Measurements from ENCODE around the gene CDKN2AIPNL. TPM values are rescaled to one million over a fixed set of nuclear protein-coding genes. Genes with fewer than 3 reads are reported as not detected.

Gene CDKN2AIPNL
- total and polyA plus RNA-seq, 2 donors (not counting 3 experiments of a cell fraction or from before 2014, with no cell fraction given) = 22.2 to 36.5 TPM

- ChIA-PET CTCF (interaction anchor here (1.3 kb wide), 1 partner anchor 139 kb away, joined by 3 read pairs; no protein-coding TSS in a partner anchor), POLR2A (no interaction called here)
- Histone ChIP-seq H3K27ac (ENCODE audit: insufficient read depth, low read depth, low read length) (no peak overlapping the region), H3K9ac (replicated peaks; ENCODE audit: extremely low read depth, insufficient read depth, low read length) (no peak overlapping the region), H3K36me3 (ENCODE audit: control insufficient read depth in 2 of 2, extremely low read depth in 1 of 2, insufficient read depth in 2 of 2, low read length in 2 of 2) (no peaks in the 10 kb centered on the region), H3K4me3 (replicated peaks in 1 of 3; ENCODE audit: insufficient read depth in 1 of 3, low read depth in 1 of 3, low read length in 3 of 3) (no peak overlapping the region), H3K9me3 (replicated peaks; ENCODE audit: control insufficient read depth, insufficient read depth, low read length) (no peaks in the 10 kb centered on the region), H3K4me2 (ENCODE audit: insufficient read depth, low read length) (no peak overlapping the region), H3K4me1 (ENCODE audit: control insufficient read depth, extremely low read depth, insufficient read depth, low read length) (peaks cover 5% of the 10 kb centered on the region), H2AFZ (ENCODE audit: low read depth, low read length) (no peak overlapping the region), H3K9me1 (replicated peaks; ENCODE audit: control insufficient read depth, extremely low read depth, insufficient read depth, low read length) (no peaks in the 10 kb centered on the region), H3K27me3 (ENCODE audit: control insufficient read depth in 2 of 2, insufficient read depth in 2 of 2, low read length in 2 of 2) (no peaks in the 10 kb centered on the region), H3K79me2 (ENCODE audit: control insufficient read depth, insufficient read depth, low read length) (no peaks in the 10 kb centered on the region), H4K20me1 (replicated peaks; ENCODE audit: control insufficient read depth, extremely low read depth, insufficient read depth, low read length) (no peaks in the 10 kb centered on the region)
- FAIRE-seq (no peak), DNase-seq (ENCODE audit: low read depth, low spot score) (no peak)
- no TSS peak for BruUV-seq (replicated peaks)
- dilution Hi-C loops (cut with MboI; ENCODE audit: extremely low pct_ligation_motif_present, low sequenced_read_pairs) = no loop called here
- intact Hi-C loops (cut with micrococcal nuclease) = no loop called here
- no peak for TF ChIP-seq POLR2A (IDR thresholded peaks at IDR 0.05; ENCODE audit: low read depth, low read length)
- TF ChIP-seq EZH2 (IDR thresholded peaks at IDR 0.05; ENCODE audit: borderline replicate concordance, low read depth, low read length, severe bottlenecking) = no peak
- TF ChIP-seq GATA2 (IDR thresholded peaks at IDR 0.05; ENCODE audit: insufficient read depth, insufficient read length, low read depth, low read length) = no peak
- TF ChIP-seq MYC (IDR thresholded peaks at IDR 0.05; ENCODE audit: low read depth, low read length) = no peak
- no peak for TF ChIP-seq POLR2AphosphoS5 (IDR thresholded peaks at IDR 0.05; ENCODE audit: insufficient read depth, low read depth, low read length)
- TF ChIP-seq JUN (IDR thresholded peaks at IDR 0.05; ENCODE audit: borderline replicate concordance, insufficient read depth, insufficient read length, low read depth) = no peak
- no peak for TF ChIP-seq MAX (IDR thresholded peaks at IDR 0.05; ENCODE audit: insufficient read depth, insufficient read length)
- no peak for TF ChIP-seq CTCF (IDR thresholded peaks at IDR 0.05; ENCODE audit: extremely low read depth in 1 of 2, insufficient read depth in 1 of 2, low read depth in 1 of 2, low read length in 2 of 2)
- no peak for TF ChIP-seq FOS (IDR thresholded peaks at IDR 0.05; ENCODE audit: borderline replicate concordance, insufficient read depth, low read length)
Measured at GRCh38 chr5:134439210-134439654, 27.6 kb upstream of the CDKN2AIPNL start.

All from endothelial cell of umbilical vein (primary cell).